Transverse colon (tissue), 4 donors: ENCODE measurements around the gene CLTRN. TPM values are rescaled to one million over a fixed set of nuclear protein-coding genes. Genes with fewer than 3 reads are reported as not detected.
A peak's percentile ranks its signal among the peaks of the same experiment; 100 is the strongest.

Experiments used
- DNase-seq: peaks from one replicate; pipeline ENCODE4 v3.0.0-alpha.2; 2019
- H3K27ac ChIP-seq, 4 donors: fragments of 200-600 bp; sonication (generic); 2 replicates each; pipeline ENCODE4 v1.5.1; 2016 to 2018; ENCODE audit warnings: inconsistent platforms in 4 of 4
- H3K27me3 ChIP-seq: fragments of 200-600 bp; sonication (generic); 2 replicates; pipeline ENCODE4 v1.5.1; 2017; ENCODE audit warnings: inconsistent platforms
- H3K36me3 ChIP-seq, 4 donors: fragments of 200-600 bp; sonication (generic); 2 replicates each; pipeline ENCODE4 v1.5.1; 2017 to 2019; ENCODE audit warnings: inconsistent platforms in 4 of 4
- H3K4me1 ChIP-seq, 4 donors: fragments of 200-600 bp; sonication (generic); 2 replicates each; pipeline ENCODE4 v1.5.1; 2017 to 2020; ENCODE audit warnings: inconsistent platforms in 4 of 4
- H3K4me3 ChIP-seq, 4 donors: fragments of 200-600 bp; sonication (generic); 1 replicate in 1 of 4; 2 replicates in 3 of 4; pipeline versions ENCODE4 v1.5.1 to v1.6.1; 2017 to 2019; ENCODE audit warnings: inconsistent platforms in 4 of 4
- H3K9me3 ChIP-seq, 2 donors: fragments of 200-600 bp; sonication (generic); 2 replicates each; pipeline ENCODE4 v1.5.1; 2017 to 2019; ENCODE audit warnings: inconsistent platforms in 2 of 2
- EP300 ChIP-seq: sonication (generic); formaldehyde crosslinking; IDR thresholded peaks from one replicate; pipeline ENCODE4 v1.6.1; 2017; ENCODE audit warnings: antibody characterized with exemption, low read depth
- POLR2A ChIP-seq: fragments of 450-650 bp; IDR thresholded peaks from one replicate; pipeline ENCODE4 v1.6.1; 2016; ENCODE audit warnings: antibody characterized with exemption, mild to moderate bottlenecking, moderate library complexity
- POLR2AphosphoS5 ChIP-seq, 3 donors: sonication (generic); formaldehyde crosslinking; IDR thresholded peaks; one replicate each; pipeline ENCODE4 v1.6.1; 2016; ENCODE audit warnings: antibody characterized with exemption in 3 of 3
- WGBS, 2 donors: methylation state at CpG; one replicate each; pipeline ENCODE4 v1.1.5; 2018; ENCODE audit warnings: low coverage in 1 of 2; 5-methylcytosine and 5-hydroxymethylcytosine counted together
- in situ Hi-C, 4 donors: fragments of 200-750 bp; cut with MboI; loops; one replicate each; pipeline versions ENCODE4 v1.15.0 to v1.15.1; 2017; ENCODE audit warnings: low sequenced_read_pairs in 3 of 4, low pct_ligation_motif_present in 1 of 4, low pct_unique_long_range_greater_than_20kb in 1 of 4
- intact Hi-C: fragments of 100-400 bp; cut with DNase I; formaldehyde crosslinking; loops from one replicate; pipeline ENCODE4 v1.15.1; 2023; ENCODE audit warnings: low total_unique reads
- total RNA-seq, 4 donors: library from RNA; depleted of rRNA; stranded (reverse); fragments of >200 nt; gene quantifications; one replicate each; pipeline ENCODE4 v1.1.0, GENCODE V29; 2016
- TF ChIP-seq, protein P1 (sequence below), 5 experiments: fragments of 200-600 bp in 3 of 5; fragments of 450-650 bp in 2 of 5; sonication (generic) in 3 of 5; IDR thresholded peaks; 1 replicate in 2 of 5; 2 replicates in 3 of 5; pipeline ENCODE4 v1.5.1; 2016 to 2017; ENCODE audit warnings: antibody characterized with exemption in 5 of 5, inconsistent platforms in 3 of 5, mild to moderate bottlenecking in 2 of 5, moderate library complexity in 1 of 5

The CLTRN gene
- total RNA-seq, 4 donors from 2014 or later = 0.48 TPM; not detected in 3

DNA sequence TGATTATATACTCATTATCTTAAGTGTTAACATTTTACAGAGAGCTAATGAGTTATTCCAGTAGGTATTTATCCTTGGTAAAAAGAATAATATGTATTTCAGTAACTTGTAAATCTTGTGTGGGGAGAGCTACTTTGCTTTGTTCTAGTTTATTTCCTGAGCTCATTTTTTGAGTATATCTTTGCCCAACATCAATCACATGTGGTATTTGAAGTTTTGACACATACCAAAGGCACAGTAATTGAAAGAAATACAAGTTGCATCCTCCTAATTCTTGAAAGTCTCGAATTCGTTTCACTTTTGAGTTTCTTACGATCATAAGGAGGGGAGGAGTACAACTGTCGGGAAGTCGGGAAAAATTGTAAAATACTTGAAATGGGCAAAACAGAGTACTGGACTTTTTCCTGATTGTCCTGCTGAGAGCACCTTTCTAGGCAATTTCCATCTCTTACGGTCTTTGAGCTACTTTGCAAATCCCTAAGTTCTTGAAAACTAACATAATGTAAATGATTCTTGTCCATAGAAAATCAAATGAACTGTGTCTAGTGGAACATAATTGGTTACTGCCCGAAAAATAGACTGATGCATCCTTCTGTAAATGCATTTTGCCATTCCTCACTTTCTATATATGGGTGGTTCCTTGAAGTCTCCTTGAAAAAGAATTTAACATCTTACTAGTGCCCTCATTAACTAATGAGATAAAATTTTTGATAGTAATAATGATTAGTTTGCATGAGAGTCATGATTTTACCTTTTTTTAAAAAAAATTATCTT, 20.6 kb downstream of the CLTRN start:
- TF ChIP-seq POLR2AphosphoS5 (IDR thresholded peaks at IDR 0.05) = no peak
- TF ChIP-seq POLR2A = no peak
- TF ChIP-seq, protein P1, sequence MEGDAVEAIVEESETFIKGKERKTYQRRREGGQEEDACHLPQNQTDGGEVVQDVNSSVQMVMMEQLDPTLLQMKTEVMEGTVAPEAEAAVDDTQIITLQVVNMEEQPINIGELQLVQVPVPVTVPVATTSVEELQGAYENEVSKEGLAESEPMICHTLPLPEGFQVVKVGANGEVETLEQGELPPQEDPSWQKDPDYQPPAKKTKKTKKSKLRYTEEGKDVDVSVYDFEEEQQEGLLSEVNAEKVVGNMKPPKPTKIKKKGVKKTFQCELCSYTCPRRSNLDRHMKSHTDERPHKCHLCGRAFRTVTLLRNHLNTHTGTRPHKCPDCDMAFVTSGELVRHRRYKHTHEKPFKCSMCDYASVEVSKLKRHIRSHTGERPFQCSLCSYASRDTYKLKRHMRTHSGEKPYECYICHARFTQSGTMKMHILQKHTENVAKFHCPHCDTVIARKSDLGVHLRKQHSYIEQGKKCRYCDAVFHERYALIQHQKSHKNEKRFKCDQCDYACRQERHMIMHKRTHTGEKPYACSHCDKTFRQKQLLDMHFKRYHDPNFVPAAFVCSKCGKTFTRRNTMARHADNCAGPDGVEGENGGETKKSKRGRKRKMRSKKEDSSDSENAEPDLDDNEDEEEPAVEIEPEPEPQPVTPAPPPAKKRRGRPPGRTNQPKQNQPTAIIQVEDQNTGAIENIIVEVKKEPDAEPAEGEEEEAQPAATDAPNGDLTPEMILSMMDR (IDR thresholded peaks at IDR 0.05) = no peak
- no peak for TF ChIP-seq EP300

DNA sequence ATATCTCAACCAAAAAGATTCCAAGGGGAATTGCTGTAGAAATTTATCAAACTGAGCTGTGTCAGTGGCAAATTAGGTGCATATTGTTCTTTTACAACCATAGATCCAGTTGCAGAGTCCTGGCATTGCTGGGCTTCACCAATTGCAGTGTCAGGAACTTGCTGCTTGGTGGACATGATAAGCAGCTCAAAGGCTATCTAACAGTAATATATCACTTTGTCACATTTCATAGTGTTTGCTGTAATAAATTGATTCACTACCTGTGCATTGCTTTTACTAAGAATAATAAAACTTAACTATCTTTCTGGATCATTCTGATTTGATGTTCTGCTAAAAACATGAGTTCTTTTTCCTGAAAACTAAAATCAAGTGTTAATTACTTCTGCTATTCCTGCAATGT, 33.0 kb downstream of the CLTRN start:
- intact Hi-C loops = no loop called here
- in situ Hi-C loops = no loop called here
- Histone ChIP-seq H3K27ac (no peak overlapping the region), H3K36me3 (no peaks in the 10 kb centered on the region), H3K4me3 (no peak overlapping the region), H3K9me3 (no peaks in the 10 kb centered on the region), H3K27me3 (no peaks in the 10 kb centered on the region), H3K4me1 (no peaks in the 10 kb centered on the region)
- DNase-seq = no peak
- TF ChIP-seq EP300 (no peak), POLR2A (no peak), POLR2AphosphoS5 (IDR thresholded peaks at IDR 0.05) (no peak)
- TF ChIP-seq, protein P1 (IDR thresholded peaks at IDR 0.05) = no peak

More for the DNA sequence above, 20.6 kb downstream of the CLTRN start:
- no peaks in the 10 kb centered on the region for H3K27me3 ChIP-seq
- no peaks in the 10 kb centered on the region for H3K36me3 ChIP-seq
- in situ Hi-C loops = no loop called here
- H3K4me1 ChIP-seq = no peaks in the 10 kb centered on the region
- no peak for DNase-seq
- no peaks in the 10 kb centered on the region for H3K9me3 ChIP-seq
- H3K4me3 ChIP-seq = no peak overlapping the region
- no peak overlapping the region for H3K27ac ChIP-seq
- WGBS, 2 donors = 82 to 90% methylated on average over 5 to 7 of the region's 7 CpGs
- intact Hi-C loops = no loop called here

DNA sequence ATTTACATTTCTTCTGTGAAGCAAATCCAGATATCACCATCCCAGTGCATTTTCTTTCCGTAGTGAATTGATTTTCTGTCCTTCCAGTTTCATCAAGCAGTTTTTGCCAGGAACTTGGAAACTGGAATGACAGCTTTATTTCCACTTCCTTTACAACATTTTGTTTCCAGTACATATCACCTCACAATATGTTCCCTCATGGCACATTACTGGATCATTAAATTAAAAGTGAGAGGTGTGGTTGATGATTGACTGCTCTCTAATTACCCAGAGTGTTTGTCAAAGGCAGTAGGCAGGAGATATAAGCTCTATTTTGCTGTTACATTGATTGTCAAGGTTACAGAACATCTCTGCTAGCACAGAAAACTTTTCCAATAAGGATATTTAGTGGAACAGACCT, 41.6 kb downstream of the CLTRN start:
- Histone ChIP-seq H3K36me3 (no peaks in the 10 kb centered on the region), H3K27me3 (no peaks in the 10 kb centered on the region), H3K27ac (no peak overlapping the region)

DNA sequence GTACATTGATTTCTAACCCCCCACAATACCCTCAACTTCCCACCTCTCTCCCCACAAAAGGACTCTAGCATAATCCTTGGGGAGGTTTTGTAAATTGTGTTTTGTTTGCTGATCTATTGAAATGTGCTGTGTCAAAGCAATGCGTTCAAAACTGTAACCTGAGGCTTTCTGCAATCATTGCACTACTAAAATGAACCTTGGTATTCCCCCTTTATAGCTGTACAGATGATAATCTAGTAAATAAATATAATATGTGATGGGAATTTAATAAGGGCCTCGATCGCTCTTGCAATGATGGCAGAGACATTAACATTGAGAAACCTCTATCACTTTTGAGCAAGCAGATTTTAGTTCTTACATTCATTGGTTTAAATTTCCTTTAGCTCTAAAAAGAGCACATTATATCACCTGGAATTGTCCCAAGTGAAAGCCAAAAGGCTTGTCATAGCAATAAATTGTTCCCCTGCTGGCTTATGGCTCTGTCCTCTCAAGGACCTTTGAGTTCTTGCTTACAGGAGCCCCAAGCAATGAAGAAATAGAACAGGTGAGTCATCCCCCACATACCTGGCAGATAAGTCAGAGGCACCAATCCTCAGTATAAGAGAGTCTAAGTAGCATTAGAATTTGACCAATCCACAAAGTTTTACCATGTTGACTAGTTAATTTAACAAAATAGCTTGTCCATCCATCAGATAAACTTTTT, 45.4 kb downstream of the CLTRN start:
- no peaks in the 10 kb centered on the region for H3K27me3 ChIP-seq
- H3K4me1 ChIP-seq = no peaks in the 10 kb centered on the region
- H3K27ac ChIP-seq = peak overlapping the region in 3 of 4 donors; percentile 24 to 34 (median 29)
- in situ Hi-C loops (no loop called here), intact Hi-C loops (no loop called here)
- TF ChIP-seq EP300 = no peak
- TF ChIP-seq POLR2AphosphoS5 (IDR thresholded peaks at IDR 0.05) = peak in 1 of 3 donors; percentile 27
- H3K9me3 ChIP-seq = no peaks in the 10 kb centered on the region
- WGBS, 2 donors = 33 to 58% methylated on average over 1 to 3 of the region's 3 CpGs
- DNase-seq = peak; percentile 11
- no peaks in the 10 kb centered on the region for H3K36me3 ChIP-seq
- no peak overlapping the region for H3K4me3 ChIP-seq

More for the DNA sequence above, 41.6 kb downstream of the CLTRN start:
- H3K4me1 ChIP-seq = no peaks in the 10 kb centered on the region
- DNase-seq = no peak
- intact Hi-C loops (no loop called here), in situ Hi-C loops (no loop called here)
- no peak overlapping the region for H3K4me3 ChIP-seq
- no peaks in the 10 kb centered on the region for H3K9me3 ChIP-seq
- 14 to 69% methylated on average over 1 of the region's 1 CpG for WGBS, 2 donors
- TF ChIP-seq POLR2AphosphoS5 (IDR thresholded peaks at IDR 0.05) = no peak
- TF ChIP-seq POLR2A = no peak
- no peak for TF ChIP-seq EP300
- TF ChIP-seq, protein P1 (IDR thresholded peaks at IDR 0.05) = no peak
